Measurements from ENCODE around the gene GPR26.

The GPR26 gene

DNA sequence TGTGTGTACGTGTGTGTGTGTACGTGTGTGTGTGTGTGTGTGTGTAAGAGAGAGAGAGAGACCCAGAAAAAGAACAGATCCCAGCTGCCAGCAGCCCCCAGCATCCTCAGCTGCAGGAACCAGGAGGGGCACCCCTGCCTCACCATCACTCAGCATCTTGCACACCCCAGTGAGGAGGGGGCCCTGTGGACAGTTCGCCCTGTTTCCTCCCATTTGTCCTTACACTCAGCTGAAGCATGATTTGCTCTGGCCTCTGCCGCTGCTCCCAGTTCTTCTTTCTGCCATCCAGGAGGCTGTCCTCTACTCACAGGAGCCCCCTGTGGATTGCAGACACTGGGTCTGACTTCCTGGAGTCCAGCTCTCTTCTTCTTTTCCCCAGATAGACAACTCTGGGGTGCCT is 9.7 kb downstream of the GPR26 start:
- ChIA-PET CTCF (interaction anchor here (0.8 kb wide), 1 partner anchor 291 kb away, joined by 3 read pairs; no protein-coding TSS in a partner anchor), POLR2A (no interaction called here)
- TF ChIP-seq ZBTB8A (tag by site-specific recombination; IDR thresholded peaks at IDR 0.05) = no peak
- TF ChIP-seq, protein P1, sequence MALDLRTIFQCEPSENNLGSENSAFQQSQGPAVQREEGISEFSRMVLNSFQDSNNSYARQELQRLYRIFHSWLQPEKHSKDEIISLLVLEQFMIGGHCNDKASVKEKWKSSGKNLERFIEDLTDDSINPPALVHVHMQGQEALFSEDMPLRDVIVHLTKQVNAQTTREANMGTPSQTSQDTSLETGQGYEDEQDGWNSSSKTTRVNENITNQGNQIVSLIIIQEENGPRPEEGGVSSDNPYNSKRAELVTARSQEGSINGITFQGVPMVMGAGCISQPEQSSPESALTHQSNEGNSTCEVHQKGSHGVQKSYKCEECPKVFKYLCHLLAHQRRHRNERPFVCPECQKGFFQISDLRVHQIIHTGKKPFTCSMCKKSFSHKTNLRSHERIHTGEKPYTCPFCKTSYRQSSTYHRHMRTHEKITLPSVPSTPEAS (tag by site-specific recombination; IDR thresholded peaks at IDR 0.05) = peak; percentile 89
- no peak for TF ChIP-seq ZFHX2 (tag by site-specific recombination; conservative IDR thresholded peaks at IDR 0.05)
- TF ChIP-seq ZNF169 (tag by site-specific recombination; IDR thresholded peaks at IDR 0.05) = no peak
- TF ChIP-seq HOXD13 (CRISPR knock-in tag; IDR thresholded peaks at IDR 0.05; ENCODE audit: borderline replicate concordance) = no peak
- no peak overlapping the region for H3K27ac ChIP-seq (ENCODE audit: extremely low read depth, low read depth, low read length)
- H3K4me1 ChIP-seq (ENCODE audit: control insufficient read depth, insufficient read depth, low read length) = no peaks in the 10 kb centered on the region
- no peaks in the 10 kb centered on the region for H3K36me3 ChIP-seq (ENCODE audit: control insufficient read depth in 2 of 2, insufficient read depth in 1 of 2, low read length in 2 of 2)
- H3K4me3 ChIP-seq (ENCODE audit: low read depth, low read length) = no peak overlapping the region
- no peaks in the 10 kb centered on the region for H3K9me3 ChIP-seq (ENCODE audit: control insufficient read depth, insufficient read depth, low read depth, low read length)

DNA sequence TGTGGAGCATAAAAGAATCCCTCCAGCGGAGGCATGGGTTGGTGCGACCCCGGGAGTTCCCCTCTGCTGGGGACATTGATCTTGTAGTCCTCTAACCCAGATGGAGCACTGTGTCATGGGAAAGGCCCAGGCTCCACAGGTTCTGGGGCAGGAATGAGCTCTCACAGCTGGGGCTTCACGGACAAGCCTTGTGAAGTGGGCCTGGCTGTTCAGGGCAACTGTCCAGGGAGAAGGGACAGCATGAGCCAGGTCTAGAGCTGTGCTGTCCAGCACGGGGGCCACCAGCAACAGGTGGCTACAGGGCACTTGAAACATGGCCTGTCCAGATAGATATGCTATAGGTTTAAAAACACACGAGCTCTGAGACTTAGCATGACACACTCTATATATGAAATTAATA is 11.4 kb downstream of the GPR26 start:
- no peak overlapping the region for H3K4me3 ChIP-seq (ENCODE audit: low read depth, low read length)
- H3K9me3 ChIP-seq (ENCODE audit: control insufficient read depth, insufficient read depth, low read depth, low read length) = no peaks in the 10 kb centered on the region
- H3K4me1 ChIP-seq (ENCODE audit: control insufficient read depth, insufficient read depth, low read length) = no peaks in the 10 kb centered on the region
- no peak overlapping the region for H3K27ac ChIP-seq (ENCODE audit: extremely low read depth, low read depth, low read length)
- ChIA-PET POLR2A (no interaction called here), CTCF (no interaction called here)
- TF ChIP-seq, protein P2, sequence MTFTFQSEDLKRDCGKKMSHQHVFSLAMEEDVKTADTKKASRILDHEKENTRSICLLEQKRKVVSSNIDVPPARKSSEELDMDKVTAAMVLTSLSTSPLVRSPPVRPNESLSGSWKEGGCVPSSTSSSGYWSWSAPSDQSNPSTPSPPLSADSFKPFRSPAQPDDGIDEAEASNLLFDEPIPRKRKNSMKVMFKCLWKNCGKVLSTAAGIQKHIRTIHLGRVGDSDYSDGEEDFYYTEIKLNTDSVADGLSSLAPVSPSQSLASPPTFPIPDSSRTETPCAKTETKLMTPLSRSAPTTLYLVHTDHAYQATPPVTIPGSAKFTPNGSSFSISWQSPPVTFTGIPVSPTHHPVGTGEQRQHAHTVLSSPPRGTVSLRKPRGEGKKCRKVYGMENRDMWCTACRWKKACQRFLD (tag by site-specific recombination; IDR thresholded peaks at IDR 0.05) = no peak
- TF ChIP-seq SCRT1 (tag by site-specific recombination; IDR thresholded peaks at IDR 0.05; ENCODE audit: borderline replicate concordance) (peak; percentile 21; the same call in 1 of the 2 replicates), SCRT2 (tag by site-specific recombination; IDR thresholded peaks at IDR 0.05) (peak; percentile 45)
- TF ChIP-seq, protein P3, sequence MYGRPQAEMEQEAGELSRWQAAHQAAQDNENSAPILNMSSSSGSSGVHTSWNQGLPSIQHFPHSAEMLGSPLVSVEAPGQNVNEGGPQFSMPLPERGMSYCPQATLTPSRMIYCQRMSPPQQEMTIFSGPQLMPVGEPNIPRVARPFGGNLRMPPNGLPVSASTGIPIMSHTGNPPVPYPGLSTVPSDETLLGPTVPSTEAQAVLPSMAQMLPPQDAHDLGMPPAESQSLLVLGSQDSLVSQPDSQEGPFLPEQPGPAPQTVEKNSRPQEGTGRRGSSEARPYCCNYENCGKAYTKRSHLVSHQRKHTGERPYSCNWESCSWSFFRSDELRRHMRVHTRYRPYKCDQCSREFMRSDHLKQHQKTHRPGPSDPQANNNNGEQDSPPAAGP (tag by site-specific recombination; IDR thresholded peaks at IDR 0.05) = no peak
- TF ChIP-seq, protein P4, sequence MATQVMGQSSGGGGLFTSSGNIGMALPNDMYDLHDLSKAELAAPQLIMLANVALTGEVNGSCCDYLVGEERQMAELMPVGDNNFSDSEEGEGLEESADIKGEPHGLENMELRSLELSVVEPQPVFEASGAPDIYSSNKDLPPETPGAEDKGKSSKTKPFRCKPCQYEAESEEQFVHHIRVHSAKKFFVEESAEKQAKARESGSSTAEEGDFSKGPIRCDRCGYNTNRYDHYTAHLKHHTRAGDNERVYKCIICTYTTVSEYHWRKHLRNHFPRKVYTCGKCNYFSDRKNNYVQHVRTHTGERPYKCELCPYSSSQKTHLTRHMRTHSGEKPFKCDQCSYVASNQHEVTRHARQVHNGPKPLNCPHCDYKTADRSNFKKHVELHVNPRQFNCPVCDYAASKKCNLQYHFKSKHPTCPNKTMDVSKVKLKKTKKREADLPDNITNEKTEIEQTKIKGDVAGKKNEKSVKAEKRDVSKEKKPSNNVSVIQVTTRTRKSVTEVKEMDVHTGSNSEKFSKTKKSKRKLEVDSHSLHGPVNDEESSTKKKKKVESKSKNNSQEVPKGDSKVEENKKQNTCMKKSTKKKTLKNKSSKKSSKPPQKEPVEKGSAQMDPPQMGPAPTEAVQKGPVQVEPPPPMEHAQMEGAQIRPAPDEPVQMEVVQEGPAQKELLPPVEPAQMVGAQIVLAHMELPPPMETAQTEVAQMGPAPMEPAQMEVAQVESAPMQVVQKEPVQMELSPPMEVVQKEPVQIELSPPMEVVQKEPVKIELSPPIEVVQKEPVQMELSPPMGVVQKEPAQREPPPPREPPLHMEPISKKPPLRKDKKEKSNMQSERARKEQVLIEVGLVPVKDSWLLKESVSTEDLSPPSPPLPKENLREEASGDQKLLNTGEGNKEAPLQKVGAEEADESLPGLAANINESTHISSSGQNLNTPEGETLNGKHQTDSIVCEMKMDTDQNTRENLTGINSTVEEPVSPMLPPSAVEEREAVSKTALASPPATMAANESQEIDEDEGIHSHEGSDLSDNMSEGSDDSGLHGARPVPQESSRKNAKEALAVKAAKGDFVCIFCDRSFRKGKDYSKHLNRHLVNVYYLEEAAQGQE (tag by site-specific recombination; IDR thresholded peaks at IDR 0.05) = peak; percentile 29; the same call in 1 of the 2 replicates
- TF ChIP-seq, protein P5, sequence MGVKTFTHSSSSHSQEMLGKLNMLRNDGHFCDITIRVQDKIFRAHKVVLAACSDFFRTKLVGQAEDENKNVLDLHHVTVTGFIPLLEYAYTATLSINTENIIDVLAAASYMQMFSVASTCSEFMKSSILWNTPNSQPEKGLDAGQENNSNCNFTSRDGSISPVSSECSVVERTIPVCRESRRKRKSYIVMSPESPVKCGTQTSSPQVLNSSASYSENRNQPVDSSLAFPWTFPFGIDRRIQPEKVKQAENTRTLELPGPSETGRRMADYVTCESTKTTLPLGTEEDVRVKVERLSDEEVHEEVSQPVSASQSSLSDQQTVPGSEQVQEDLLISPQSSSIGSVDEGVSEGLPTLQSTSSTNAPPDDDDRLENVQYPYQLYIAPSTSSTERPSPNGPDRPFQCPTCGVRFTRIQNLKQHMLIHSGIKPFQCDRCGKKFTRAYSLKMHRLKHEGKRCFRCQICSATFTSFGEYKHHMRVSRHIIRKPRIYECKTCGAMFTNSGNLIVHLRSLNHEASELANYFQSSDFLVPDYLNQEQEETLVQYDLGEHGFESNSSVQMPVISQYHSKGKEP (tag by site-specific recombination; IDR thresholded peaks at IDR 0.05) = no peak
- TF ChIP-seq, protein P6, sequence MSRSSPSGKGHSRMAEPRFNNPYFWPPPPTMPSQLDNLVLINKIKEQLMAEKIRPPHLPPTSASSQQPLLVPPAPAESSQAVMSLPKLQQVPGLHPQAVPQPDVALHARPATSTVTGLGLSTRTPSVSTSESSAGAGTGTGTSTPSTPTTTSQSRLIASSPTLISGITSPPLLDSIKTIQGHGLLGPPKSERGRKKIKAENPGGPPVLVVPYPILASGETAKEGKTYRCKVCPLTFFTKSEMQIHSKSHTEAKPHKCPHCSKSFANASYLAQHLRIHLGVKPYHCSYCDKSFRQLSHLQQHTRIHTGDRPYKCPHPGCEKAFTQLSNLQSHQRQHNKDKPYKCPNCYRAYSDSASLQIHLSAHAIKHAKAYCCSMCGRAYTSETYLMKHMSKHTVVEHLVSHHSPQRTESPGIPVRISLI (tag by site-specific recombination; IDR thresholded peaks at IDR 0.05) = no peak
- no peaks in the 10 kb centered on the region for H3K36me3 ChIP-seq (ENCODE audit: control insufficient read depth in 2 of 2, insufficient read depth in 1 of 2, low read length in 2 of 2)

All from HEK293 (cell line).